Activated T-cell treated with anti-CD3 and anti-CD28 coated beads, Interleukin-2, amount 50 U/mL, for 48 hours (primary cell): ENCODE data around the gene IMMT.
"Not testable (repeated sequence)": the region's sequence is repeated elsewhere in the genome, so short reads cannot be mapped to it uniquely, and the experiment has no call there.

Source experiments
- DNase-seq, 2 experiments: peaks; one replicate each; pipeline ENCODE4 v3.0.0-alpha.2; 2020

The IMMT gene

GRCh38 chr2:86226070-86226469 is 30.8 kb upstream of the IMMT start:
- DNase-seq, result no peak

DNA sequence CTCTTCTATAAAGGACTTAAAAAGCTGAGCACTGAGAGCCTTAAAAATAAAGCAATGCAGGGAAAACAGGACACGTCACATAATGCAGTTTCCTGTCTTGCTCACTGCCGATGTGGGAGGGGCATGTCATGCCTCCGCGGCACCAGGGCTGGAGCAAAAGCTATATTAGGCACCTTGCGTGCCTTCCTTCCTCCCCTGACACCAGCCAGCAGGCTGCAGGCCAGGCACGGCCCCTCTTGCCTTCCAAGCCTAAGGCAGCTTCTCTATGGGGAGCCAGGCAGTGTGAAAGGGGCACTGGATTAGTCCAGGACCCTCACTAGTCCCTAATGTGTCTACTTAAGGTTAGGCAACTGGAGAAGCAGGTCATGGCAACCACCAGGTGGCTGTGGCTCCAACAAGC is 30.3 kb upstream of the IMMT start:
- DNase-seq, result peak; percentile 68 to 71

- no peak for DNase-seq
Observed at GRCh38 chr2:86224645-86225355, 29.5 kb upstream of the IMMT start.

GRCh38 chr2:86223927-86224560 is 28.8 kb upstream of the IMMT start:
- no peak for DNase-seq

GRCh38 chr2:86223140-86223926 is 28.1 kb upstream of the IMMT start:
- no peak for DNase-seq

GRCh38 chr2:86221066-86221684 is 25.9 kb upstream of the IMMT start:
- peak; percentile 57 to 63 for DNase-seq

DNA sequence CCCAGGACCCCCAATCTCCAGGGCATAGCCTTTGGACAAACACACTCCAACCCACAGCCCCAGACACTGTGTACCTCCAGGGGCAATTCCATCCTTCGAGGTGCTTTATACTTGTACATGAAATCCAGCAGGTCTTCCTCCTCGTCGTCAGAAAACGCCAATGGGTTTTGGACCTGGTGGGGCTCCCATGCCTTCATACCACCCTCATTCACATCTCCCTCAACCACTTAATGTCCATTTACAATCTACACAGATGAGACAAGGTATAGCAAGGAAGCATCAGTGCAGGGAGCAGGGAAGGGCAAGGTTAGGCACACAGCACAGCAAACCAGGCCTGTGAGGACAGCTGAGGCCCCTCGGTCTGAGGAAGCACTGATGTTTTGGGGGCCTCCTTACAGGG is 24.6 kb upstream of the IMMT start:
- DNase-seq, result no peak

DNA sequence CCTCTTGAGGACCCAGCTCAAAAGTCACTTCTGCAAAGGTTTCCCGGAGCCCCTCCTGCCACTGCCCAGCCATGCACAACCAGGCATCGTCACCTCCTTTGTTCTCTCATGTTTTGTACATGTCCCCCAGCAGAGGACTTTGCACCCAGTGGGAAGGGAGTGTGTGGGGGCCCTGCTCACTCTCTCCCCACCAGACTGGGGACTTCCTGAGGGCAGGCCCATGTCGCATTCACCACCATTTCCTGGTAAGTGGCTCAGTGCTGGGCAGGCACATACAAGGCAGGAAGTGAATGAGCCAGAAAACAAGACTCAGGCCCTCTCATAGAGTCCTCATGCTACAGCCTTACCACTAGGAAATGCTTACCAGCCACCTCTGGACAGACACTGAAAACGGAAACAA is 22.9 kb upstream of the IMMT start:
- no peak for DNase-seq

- DNase-seq, result no peak
Observed at GRCh38 chr2:86216575-86217555, 21.6 kb upstream of the IMMT start.

GRCh38 chr2:86214503-86214832 is 19.2 kb upstream of the IMMT start:
- DNase-seq, result no peak

DNA sequence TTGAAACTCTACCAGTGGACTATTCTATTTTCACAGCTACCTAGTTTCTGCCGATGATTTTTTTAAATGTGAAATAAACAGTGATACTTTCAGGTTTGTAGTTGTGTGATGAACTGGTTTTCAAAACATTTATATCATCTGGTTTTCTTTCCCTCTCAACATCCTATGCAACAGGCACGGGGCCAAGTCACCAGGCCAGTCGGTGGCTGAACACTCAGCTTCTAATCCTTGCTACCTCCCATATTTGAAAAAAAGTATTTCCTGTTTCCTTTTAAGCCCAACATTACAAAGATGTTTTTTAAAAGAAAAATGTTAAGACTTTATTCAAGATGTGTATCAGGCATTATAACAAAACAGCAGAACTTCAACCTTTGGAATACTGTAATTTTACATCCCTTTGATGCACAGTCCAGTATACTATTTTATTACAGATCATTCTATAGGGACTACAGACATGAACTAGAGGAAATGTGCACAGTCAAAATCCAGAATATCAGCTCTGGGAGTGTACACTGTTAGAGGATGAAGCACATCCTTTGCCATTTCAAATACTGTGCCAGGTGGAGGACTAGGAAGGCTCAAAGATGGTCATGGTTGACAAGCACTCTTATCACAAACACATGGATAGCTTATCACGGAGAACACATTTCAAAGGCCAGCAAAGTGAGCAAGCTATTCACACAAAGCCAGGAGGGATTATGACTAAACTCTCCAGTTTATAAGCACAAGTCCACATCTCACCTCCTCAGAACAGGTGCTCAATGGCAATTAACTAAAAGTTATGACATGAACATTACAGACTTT is 18.6 kb upstream of the IMMT start:
- DNase-seq, result no peak

DNA sequence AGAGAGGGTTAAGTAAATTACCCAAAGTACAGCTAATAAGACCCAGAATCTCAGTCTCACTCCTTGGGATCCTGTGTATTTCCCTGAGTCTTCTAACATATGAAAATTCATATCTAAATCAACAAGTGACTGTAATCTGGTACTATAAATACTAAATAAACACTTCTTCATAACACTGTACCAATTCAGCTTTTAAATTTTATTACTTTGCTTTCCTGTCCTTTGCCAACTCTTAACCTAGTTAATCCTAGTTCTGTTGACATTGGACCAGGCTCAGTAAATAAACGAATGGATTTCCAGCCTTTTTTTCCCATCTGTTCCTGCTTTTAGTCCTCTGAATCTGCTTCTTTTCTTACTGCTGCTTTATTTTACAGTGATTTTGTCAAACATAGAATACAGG is 17.8 kb upstream of the IMMT start:
- DNase-seq, result no peak

- DNase-seq, result no peak
Observed at GRCh38 chr2:86211796-86212188, 16.5 kb upstream of the IMMT start.

DNA sequence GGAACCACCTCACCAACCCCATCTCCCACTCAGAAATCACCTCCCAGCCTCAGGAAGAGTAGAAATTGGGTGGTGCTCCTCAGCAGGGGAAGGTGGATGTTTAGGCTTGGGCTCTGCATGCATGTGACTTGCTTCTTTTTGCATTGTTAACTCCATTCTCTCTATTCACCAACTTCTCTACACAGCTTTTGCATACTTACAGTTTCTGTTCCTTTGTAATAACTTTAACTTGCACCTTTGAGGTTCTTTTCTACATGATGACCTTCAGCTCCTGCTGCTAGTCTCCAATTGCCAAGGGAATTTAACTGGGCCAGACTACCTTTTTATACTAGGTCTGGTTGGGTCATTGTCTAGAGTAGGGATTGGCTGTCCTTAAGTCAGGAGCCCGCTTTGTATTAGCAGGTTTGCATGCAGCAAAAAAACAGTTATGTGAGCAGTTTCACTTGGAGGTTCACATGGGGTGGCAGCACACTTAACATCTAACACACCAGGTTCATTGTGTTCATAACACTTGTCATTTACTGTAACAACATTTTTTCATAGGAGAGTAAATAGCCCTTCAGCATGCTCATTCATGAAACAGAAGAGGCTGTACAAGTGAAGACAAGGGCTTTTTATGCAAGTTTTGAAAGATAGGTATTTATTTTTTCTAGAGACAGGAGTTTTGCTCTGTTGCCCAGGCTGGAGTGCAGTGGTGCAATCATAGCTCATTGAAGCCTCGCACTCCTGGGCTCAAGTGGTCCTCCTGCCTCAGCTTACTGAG is 16.0 kb upstream of the IMMT start:
- DNase-seq, result no peak

- DNase-seq, result no peak
Observed at GRCh38 chr2:86204458-86204857, 9.2 kb upstream of the IMMT start.

DNA sequence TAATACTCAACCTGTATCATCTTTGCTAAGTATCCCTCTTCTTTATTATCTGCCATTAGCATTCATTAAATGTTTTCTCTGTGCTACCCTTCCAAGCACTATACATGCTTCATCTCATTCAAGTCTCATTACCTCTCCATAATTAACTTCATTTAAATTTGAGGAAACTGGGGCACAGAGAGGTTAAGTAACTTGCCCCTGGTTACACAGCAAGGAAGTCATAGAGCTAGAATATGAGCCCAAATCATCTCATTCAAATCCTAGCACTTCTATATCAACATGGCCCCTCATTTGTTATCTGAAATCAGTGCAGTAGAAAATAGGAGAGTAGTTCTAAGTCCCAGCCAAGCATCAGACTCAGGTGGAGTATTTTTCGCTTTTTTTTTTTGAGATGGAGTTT is 8.4 kb upstream of the IMMT start:
- no peak for DNase-seq

DNA sequence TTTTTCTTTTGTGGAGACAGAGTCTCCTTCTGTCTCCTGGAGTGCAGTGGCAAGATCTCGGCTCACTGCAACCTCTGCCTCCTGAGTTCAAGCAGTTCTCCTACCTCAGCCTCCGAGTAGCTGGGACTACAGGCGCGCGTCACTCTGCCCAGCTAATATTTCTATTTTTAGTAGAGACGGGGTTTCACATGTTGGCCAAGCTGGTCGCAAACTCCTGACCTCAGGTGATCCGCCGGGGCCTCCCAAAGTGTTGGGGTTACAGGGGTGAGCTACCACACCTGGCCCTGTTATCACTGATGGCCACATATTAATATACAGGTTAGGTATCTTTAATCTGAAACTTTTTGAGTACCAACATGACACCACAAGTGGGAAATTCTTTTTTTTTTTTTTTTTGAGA is 7.4 kb upstream of the IMMT start:
- no peak for DNase-seq

- DNase-seq, result no peak
Observed at GRCh38 chr2:86202336-86202692, 7.1 kb upstream of the IMMT start.

DNA sequence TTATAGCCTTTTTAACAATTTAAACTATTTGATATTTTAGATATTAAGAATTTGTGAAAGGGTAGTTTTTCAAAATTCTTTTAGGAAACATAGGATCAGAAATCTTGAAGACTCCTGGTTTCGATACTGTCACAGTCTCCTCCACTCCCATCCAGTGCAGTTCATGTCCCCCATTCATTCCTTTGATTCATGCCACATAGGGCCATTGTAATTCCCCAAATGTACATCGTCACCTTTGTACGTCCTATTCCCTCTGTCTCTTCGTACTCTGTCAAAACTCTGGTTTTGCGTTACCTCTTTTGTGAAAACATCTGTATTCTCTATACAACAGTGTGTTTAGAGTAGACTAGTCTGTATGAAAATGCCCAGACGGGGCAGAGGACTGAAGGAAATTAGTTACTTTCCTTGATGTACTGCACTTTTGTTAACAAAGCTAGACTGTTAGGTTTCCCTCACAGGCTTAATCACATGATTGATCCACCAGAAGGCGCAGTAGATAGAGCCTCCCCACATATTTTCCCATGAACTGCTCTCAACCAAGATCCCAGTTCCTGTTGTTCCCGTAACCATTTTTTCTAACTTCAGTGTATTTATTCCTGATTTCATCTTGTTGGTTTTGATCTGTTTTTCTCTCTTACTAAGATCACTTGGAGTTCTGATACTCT is 6.5 kb upstream of the IMMT start:
- DNase-seq, result no peak

DNA sequence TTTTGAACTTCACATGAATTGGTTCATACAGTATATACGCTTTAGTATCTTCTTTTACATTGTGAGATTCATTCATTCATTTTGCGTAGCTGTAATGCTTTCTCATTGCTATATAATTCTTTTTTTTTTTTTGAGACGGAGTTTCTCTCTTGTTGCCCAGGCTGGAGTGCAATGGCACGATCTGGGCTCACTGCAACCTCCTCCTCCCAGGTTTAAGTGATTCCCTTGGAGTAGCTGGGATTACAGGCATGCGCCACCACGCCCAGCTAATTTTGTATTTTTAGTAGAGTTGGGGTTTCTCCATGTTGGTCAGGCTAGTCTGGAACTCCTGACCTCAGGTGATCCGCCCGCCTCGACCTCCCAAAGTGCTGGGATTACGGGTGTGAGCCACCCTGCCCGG is 5.3 kb upstream of the IMMT start:
- DNase-seq, result not testable (repeated sequence)

- no peak for DNase-seq
Observed at GRCh38 chr2:86199834-86200177, 4.5 kb upstream of the IMMT start.
